ENCODE data around the gene GAB2. TPM values are rescaled to one million over a fixed set of nuclear protein-coding genes. Genes with fewer than 3 reads are reported as not detected.

The GAB2 gene
- total RNA-seq, 2 experiments from 2014 or later, result 10.7 to 11.9 TPM

- H3K36me3 ChIP-seq (ENCODE audit: insufficient read depth, low read length), result peaks cover 13% of the 10 kb centered on the region
- no peaks in the 10 kb centered on the region for H3K27me3 ChIP-seq (ENCODE audit: control insufficient read depth in 1 of 2, insufficient read depth in 2 of 2, low read length in 2 of 2)
- Mint-ChIP-seq H3K27ac (peak overlapping the region; percentile 67), H3K27me3 (no peaks in the 10 kb centered on the region), H3K36me3 (ENCODE audit: low read depth) (peaks cover 34% of the 10 kb centered on the region), H3K9me3 (no peaks in the 10 kb centered on the region), H3K4me3 (no peak overlapping the region), H3K4me1 (ENCODE audit: low read depth) (peaks cover 53% of the 10 kb centered on the region)
- DNase-seq, result no peak
- no peak for ATAC-seq (ENCODE audit: poor library complexity)
- H3K9me3 ChIP-seq (ENCODE audit: control insufficient read depth in 1 of 2, insufficient read depth in 1 of 2, low read length in 2 of 2), result no peaks in the 10 kb centered on the region
- H3K27ac ChIP-seq (ENCODE audit: low read depth in 1 of 2, low read length in 2 of 2), result no peak overlapping the region
- H3K4me3 ChIP-seq (ENCODE audit: low read length), result no peak overlapping the region
- TF ChIP-seq, protein P1, sequence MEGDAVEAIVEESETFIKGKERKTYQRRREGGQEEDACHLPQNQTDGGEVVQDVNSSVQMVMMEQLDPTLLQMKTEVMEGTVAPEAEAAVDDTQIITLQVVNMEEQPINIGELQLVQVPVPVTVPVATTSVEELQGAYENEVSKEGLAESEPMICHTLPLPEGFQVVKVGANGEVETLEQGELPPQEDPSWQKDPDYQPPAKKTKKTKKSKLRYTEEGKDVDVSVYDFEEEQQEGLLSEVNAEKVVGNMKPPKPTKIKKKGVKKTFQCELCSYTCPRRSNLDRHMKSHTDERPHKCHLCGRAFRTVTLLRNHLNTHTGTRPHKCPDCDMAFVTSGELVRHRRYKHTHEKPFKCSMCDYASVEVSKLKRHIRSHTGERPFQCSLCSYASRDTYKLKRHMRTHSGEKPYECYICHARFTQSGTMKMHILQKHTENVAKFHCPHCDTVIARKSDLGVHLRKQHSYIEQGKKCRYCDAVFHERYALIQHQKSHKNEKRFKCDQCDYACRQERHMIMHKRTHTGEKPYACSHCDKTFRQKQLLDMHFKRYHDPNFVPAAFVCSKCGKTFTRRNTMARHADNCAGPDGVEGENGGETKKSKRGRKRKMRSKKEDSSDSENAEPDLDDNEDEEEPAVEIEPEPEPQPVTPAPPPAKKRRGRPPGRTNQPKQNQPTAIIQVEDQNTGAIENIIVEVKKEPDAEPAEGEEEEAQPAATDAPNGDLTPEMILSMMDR (IDR thresholded peaks at IDR 0.05), result no peak
- ChIA-PET CTCF (no interaction called here), POLR2A (interaction anchor here (0.6 kb wide), 1 partner anchor 58 kb away, joined by 3 read pairs; the partner anchor contains the start of gene ALG8)
- intact Hi-C loops (cut with DNase I, micrococcal nuclease), result no loop called here
- H3K4me1 ChIP-seq (ENCODE audit: insufficient read depth, low read length), result peaks cover 37% of the 10 kb centered on the region
Measured at GRCh38 chr11:78197816-78198215, 219.8 kb downstream of the GAB2 start.

DNA sequence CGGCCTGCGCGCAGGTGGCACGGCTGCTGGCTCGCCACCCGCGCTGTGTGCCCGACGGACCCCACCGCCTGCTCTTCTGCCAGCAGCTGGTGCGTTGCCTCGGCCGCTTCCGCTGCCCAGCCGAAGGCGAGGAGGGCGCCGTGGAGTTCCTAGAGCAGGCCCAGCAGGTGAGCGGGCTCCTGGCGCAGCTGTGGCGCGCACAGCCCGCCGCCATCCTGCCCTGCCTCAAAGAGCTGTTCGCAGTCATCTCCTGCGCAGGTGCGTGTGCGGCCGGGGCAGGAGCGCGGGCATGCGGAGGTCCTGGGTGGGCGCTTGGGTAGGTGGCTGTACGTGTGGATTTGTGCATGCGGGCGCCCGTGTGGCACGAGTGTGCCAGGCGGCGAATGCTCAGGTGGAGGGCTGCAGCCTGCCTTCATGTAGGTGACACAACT, 220.9 kb downstream of the GAB2 start:
- intact Hi-C loops (cut with DNase I, micrococcal nuclease), result no loop called here
- H3K27me3 Mint-ChIP-seq, result no peaks in the 10 kb centered on the region
- H3K4me1 Mint-ChIP-seq (ENCODE audit: low read depth), result peaks cover 47% of the 10 kb centered on the region

GRCh38 chr11:78195917-78196560, 221.6 kb downstream of the GAB2 start:
- Mint-ChIP-seq H3K4me3 (no peak overlapping the region), H3K27ac (no peak overlapping the region), H3K9me3 (no peaks in the 10 kb centered on the region), H3K4me1 (ENCODE audit: low read depth) (peaks cover 46% of the 10 kb centered on the region), H3K27me3 (no peaks in the 10 kb centered on the region), H3K36me3 (ENCODE audit: low read depth) (peaks cover 24% of the 10 kb centered on the region)
- no peak overlapping the region for H3K4me3 ChIP-seq (ENCODE audit: low read length)
- ChIA-PET CTCF (no interaction called here), POLR2A (interaction anchor here (1.6 kb wide), 1 partner anchor 57 kb away, joined by 4 read pairs; the partner anchor contains the start of gene ALG8)
- H3K27me3 ChIP-seq (ENCODE audit: control insufficient read depth in 1 of 2, insufficient read depth in 2 of 2, low read length in 2 of 2), result no peaks in the 10 kb centered on the region
- DNase-seq, result no peak
- TF ChIP-seq, protein P1 (IDR thresholded peaks at IDR 0.05), result no peak
- peaks cover 29% of the 10 kb centered on the region for H3K4me1 ChIP-seq (ENCODE audit: insufficient read depth, low read length)
- no peak for ATAC-seq (ENCODE audit: poor library complexity)
- H3K9me3 ChIP-seq (ENCODE audit: control insufficient read depth in 1 of 2, insufficient read depth in 1 of 2, low read length in 2 of 2), result no peaks in the 10 kb centered on the region
- no peak overlapping the region for H3K27ac ChIP-seq (ENCODE audit: low read depth in 1 of 2, low read length in 2 of 2)
- peaks cover 13% of the 10 kb centered on the region for H3K36me3 ChIP-seq (ENCODE audit: insufficient read depth, low read length)
- intact Hi-C loops (cut with DNase I, micrococcal nuclease), result no loop called here

More for the DNA sequence above, 220.9 kb downstream of the GAB2 start:
- Histone ChIP-seq H3K27ac (ENCODE audit: low read depth in 1 of 2, low read length in 2 of 2) (no peak overlapping the region), H3K9me3 (ENCODE audit: control insufficient read depth in 1 of 2, insufficient read depth in 1 of 2, low read length in 2 of 2) (no peaks in the 10 kb centered on the region), H3K4me1 (ENCODE audit: insufficient read depth, low read length) (peaks cover 30% of the 10 kb centered on the region), H3K36me3 (ENCODE audit: insufficient read depth, low read length) (peaks cover 13% of the 10 kb centered on the region), H3K27me3 (ENCODE audit: control insufficient read depth in 1 of 2, insufficient read depth in 2 of 2, low read length in 2 of 2) (no peaks in the 10 kb centered on the region), H3K4me3 (ENCODE audit: low read length) (no peak overlapping the region)
- H3K9me3 Mint-ChIP-seq, result no peaks in the 10 kb centered on the region
- ATAC-seq (ENCODE audit: poor library complexity), result no peak
- CTCF ChIA-PET, result no interaction called here
- H3K4me3 Mint-ChIP-seq, result no peak overlapping the region
- POLR2A ChIA-PET, result interaction anchor here (1.6 kb wide), 1 partner anchor 58 kb away, joined by 4 read pairs; the partner anchor contains the start of gene ALG8
- peaks cover 30% of the 10 kb centered on the region for H3K36me3 Mint-ChIP-seq (ENCODE audit: low read depth)
- DNase-seq, result no peak
- TF ChIP-seq, protein P1 (IDR thresholded peaks at IDR 0.05), result no peak
- peak overlapping the region; percentile 67 for H3K27ac Mint-ChIP-seq

Measured in CD4-positive, alpha-beta T cell (primary cell).